ENCODE measurements around the gene FOXA2. TPM values are rescaled to one million over a fixed set of nuclear protein-coding genes. Genes with fewer than 3 reads are reported as not detected.

FOXA2 gene
- total and polyA plus RNA-seq, 2 of the 13 experiments (the other 11 are each of a cell fraction or from before 2014, with no cell fraction given), result 8.8 to 12.2 TPM

GRCh38 chr20:22585786-22586493, 1.6 kb upstream of the FOXA2 start (continued):
- TF ChIP-seq ZNF501 (CRISPR knock-in tag; IDR thresholded peaks at IDR 0.05) (no peak), ZBED4 (CRISPR knock-in tag; IDR thresholded peaks at IDR 0.05; ENCODE audit: borderline replicate concordance) (no peak), ZSCAN5A (CRISPR knock-in tag; IDR thresholded peaks at IDR 0.05; ENCODE audit: borderline replicate concordance) (no peak; the same call in 1 of the 2 replicates), ZNF569 (CRISPR knock-in tag; IDR thresholded peaks at IDR 0.05; ENCODE audit: borderline replicate concordance) (no peak), ATF2 (CRISPR knock-in tag; IDR thresholded peaks at IDR 0.05) (no peak), CREM (IDR thresholded peaks at IDR 0.05) (no peak), CREM (CRISPR knock-in tag; IDR thresholded peaks at IDR 0.05) (no peak), NFE2L1 (CRISPR knock-in tag; IDR thresholded peaks at IDR 0.05; ENCODE audit: borderline replicate concordance) (no peak), STAT5B (CRISPR knock-in tag; IDR thresholded peaks at IDR 0.05) (no peak), SOX5 (CRISPR knock-in tag; IDR thresholded peaks at IDR 0.05; ENCODE audit: borderline replicate concordance) (no peak), HCFC1 (IDR thresholded peaks at IDR 0.05; ENCODE audit: low read depth, low read length) (no peak), ZNF775 (CRISPR knock-in tag; IDR thresholded peaks at IDR 0.05; ENCODE audit: borderline replicate concordance) (no peak), GATAD1 (CRISPR knock-in tag; IDR thresholded peaks at IDR 0.05) (no peak), IKZF4 (CRISPR knock-in tag; IDR thresholded peaks at IDR 0.05; ENCODE audit: borderline replicate concordance, low read depth, not compliant biosample characterization) (no peak), DBP (CRISPR knock-in tag; IDR thresholded peaks at IDR 0.05; ENCODE audit: not compliant biosample characterization) (no peak), ELF1 (CRISPR knock-in tag; IDR thresholded peaks at IDR 0.05) (no peak), ZFY (CRISPR knock-in tag; IDR thresholded peaks at IDR 0.05) (no peak), TBX3 (IDR thresholded peaks at IDR 0.05; ENCODE audit: borderline replicate concordance) (no peak), THAP8 (CRISPR knock-in tag; IDR thresholded peaks at IDR 0.05; ENCODE audit: borderline replicate concordance) (no peak), ZNF788 (CRISPR knock-in tag; IDR thresholded peaks at IDR 0.05; ENCODE audit: borderline replicate concordance) (no peak)
